ENCODE measurements around the gene NTSR1.

Gene NTSR1

GRCh38 chr20:62685781-62686555 lies 22.7 kb upstream of the NTSR1 start:
- Histone ChIP-seq H3K4me3 (ENCODE audit: low read depth in 1 of 2, low read length in 2 of 2) (no peak overlapping the region), H3K4me1 (ENCODE audit: control insufficient read depth in 1 of 2, insufficient read depth in 2 of 2, low read length in 2 of 2) (peaks cover 5 to 10% of the 10 kb centered on the region in 2 donors), H3K9ac (ENCODE audit: low read depth in 1 of 2, low read length in 2 of 2) (peak overlapping the region in 1 of 2 donors; percentile 32), H3K27me3 (ENCODE audit: control insufficient read depth in 1 of 2, insufficient read depth in 2 of 2, low read length in 2 of 2) (peaks cover 0 to 7% of the 10 kb centered on the region in 2 donors), H3K27ac (ENCODE audit: low read depth, low read length) (no peak overlapping the region), H3K9me3 (ENCODE audit: control insufficient read depth in 1 of 2, low read length in 2 of 2) (no peaks in the 10 kb centered on the region), H3K36me3 (ENCODE audit: control insufficient read depth in 1 of 2, insufficient read depth in 2 of 2, low read length in 2 of 2) (no peaks in the 10 kb centered on the region)

DNA sequence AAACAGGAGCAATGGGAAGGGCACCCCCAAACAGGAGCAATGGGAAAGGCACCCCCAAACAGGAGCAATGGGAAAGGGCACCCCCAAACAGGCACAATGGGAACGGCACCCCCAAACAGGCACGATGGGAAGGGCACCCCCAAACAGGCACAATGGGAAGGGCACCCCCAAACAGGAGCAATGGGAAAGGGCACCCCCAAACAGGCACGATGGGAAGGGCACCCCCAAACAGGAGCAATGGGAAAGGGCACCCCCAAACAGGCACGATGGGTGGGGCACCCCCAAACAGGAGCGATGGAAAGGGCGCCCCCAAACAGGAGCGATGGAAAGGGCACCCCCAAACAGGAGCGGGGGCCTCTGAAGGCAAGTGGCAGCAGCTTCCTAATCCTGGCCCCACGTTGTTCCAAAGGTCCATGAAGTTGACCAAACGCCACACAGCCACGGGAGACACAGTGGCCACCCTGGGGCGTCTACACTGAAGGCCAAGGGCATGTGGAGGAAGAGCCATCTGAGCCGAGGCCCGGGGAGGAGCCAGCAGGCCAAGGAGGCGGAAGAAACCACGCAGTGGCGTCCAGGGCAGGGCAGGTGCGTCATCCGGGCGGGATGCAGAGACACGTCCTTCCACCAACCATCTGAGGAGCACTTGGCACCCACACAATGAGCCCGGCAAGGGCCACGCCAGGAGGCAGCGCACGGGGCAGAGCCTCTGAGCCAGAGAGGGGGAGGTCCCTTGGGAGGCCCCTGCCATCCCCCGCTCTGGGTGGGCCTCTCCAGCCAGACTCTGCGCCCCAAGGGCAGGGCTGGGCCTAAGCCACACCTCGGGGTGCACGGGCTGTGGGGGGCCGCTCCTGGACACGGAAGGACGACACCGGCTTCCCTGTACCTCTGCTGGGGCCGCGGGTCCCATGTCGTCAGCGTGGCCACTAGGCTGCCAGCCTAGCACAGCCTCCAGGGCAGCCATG lies 21.5 kb upstream of the NTSR1 start:
- H3K9ac ChIP-seq (ENCODE audit: low read depth in 1 of 2, low read length in 2 of 2): no peak overlapping the region
- H3K9me3 ChIP-seq (ENCODE audit: control insufficient read depth in 1 of 2, low read length in 2 of 2): no peaks in the 10 kb centered on the region
- H3K36me3 ChIP-seq (ENCODE audit: control insufficient read depth in 1 of 2, insufficient read depth in 2 of 2, low read length in 2 of 2): no peaks in the 10 kb centered on the region
- peaks cover 5 to 10% of the 10 kb centered on the region in 2 donors for H3K4me1 ChIP-seq (ENCODE audit: control insufficient read depth in 1 of 2, insufficient read depth in 2 of 2, low read length in 2 of 2)
- no peak overlapping the region for H3K27ac ChIP-seq (ENCODE audit: low read depth, low read length)
- H3K27me3 ChIP-seq (ENCODE audit: control insufficient read depth in 1 of 2, insufficient read depth in 2 of 2, low read length in 2 of 2): peaks cover 0 to 7% of the 10 kb centered on the region in 2 donors
- H3K4me3 ChIP-seq (ENCODE audit: low read depth in 1 of 2, low read length in 2 of 2): no peak overlapping the region

DNA sequence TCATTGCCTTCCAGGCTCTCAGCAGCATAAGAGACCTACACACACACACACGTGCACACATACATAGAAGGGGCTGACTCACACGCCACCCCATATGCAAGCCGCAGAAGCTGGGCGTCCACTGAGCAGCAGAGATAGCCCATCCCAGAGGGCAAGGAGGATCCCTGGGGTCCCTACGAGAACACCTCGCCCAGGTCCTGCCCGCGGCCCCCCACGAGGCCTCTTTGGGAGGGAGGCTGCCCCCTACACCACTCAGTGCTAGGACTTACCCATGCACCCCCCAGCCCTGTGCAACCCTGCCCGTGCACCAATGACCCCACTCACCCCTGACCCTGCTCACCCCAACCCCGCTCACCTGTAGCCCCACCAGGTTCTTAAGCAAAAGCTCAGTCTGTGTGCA lies 20.6 kb upstream of the NTSR1 start:
- Histone ChIP-seq H3K27me3 (ENCODE audit: control insufficient read depth in 1 of 2, insufficient read depth in 2 of 2, low read length in 2 of 2) (peaks cover 0 to 5% of the 10 kb centered on the region in 2 donors), H3K9me3 (ENCODE audit: control insufficient read depth in 1 of 2, low read length in 2 of 2) (no peaks in the 10 kb centered on the region), H3K36me3 (ENCODE audit: control insufficient read depth in 1 of 2, insufficient read depth in 2 of 2, low read length in 2 of 2) (no peaks in the 10 kb centered on the region), H3K9ac (ENCODE audit: low read depth in 1 of 2, low read length in 2 of 2) (no peak overlapping the region), H3K4me1 (ENCODE audit: control insufficient read depth in 1 of 2, insufficient read depth in 2 of 2, low read length in 2 of 2) (peaks cover 5 to 10% of the 10 kb centered on the region in 2 donors), H3K27ac (ENCODE audit: low read depth, low read length) (no peak overlapping the region), H3K4me3 (ENCODE audit: low read depth in 1 of 2, low read length in 2 of 2) (no peak overlapping the region)

- Histone ChIP-seq H3K4me3 (ENCODE audit: low read depth in 1 of 2, low read length in 2 of 2) (no peak overlapping the region), H3K9me3 (ENCODE audit: control insufficient read depth in 1 of 2, low read length in 2 of 2) (no peaks in the 10 kb centered on the region), H3K9ac (ENCODE audit: low read depth in 1 of 2, low read length in 2 of 2) (no peak overlapping the region), H3K36me3 (ENCODE audit: control insufficient read depth in 1 of 2, insufficient read depth in 2 of 2, low read length in 2 of 2) (no peaks in the 10 kb centered on the region), H3K27me3 (ENCODE audit: control insufficient read depth in 1 of 2, insufficient read depth in 2 of 2, low read length in 2 of 2) (peaks cover 4 to 5% of the 10 kb centered on the region in 2 donors), H3K4me1 (ENCODE audit: control insufficient read depth in 1 of 2, insufficient read depth in 2 of 2, low read length in 2 of 2) (peaks cover 5 to 10% of the 10 kb centered on the region in 2 donors), H3K27ac (ENCODE audit: low read depth, low read length) (no peak overlapping the region)
These were observed 19.7 kb upstream of the NTSR1 start for GRCh38 chr20:62688855-62689460.

GRCh38 chr20:62689861-62690260 lies 18.8 kb upstream of the NTSR1 start:
- no peaks in the 10 kb centered on the region for H3K9me3 ChIP-seq (ENCODE audit: control insufficient read depth in 1 of 2, low read length in 2 of 2)
- H3K36me3 ChIP-seq (ENCODE audit: control insufficient read depth in 1 of 2, insufficient read depth in 2 of 2, low read length in 2 of 2): no peaks in the 10 kb centered on the region
- no peak overlapping the region for H3K27ac ChIP-seq (ENCODE audit: low read depth, low read length)
- no peak overlapping the region for H3K4me3 ChIP-seq (ENCODE audit: low read depth in 1 of 2, low read length in 2 of 2)
- peaks cover 5 to 10% of the 10 kb centered on the region in 2 donors for H3K4me1 ChIP-seq (ENCODE audit: control insufficient read depth in 1 of 2, insufficient read depth in 2 of 2, low read length in 2 of 2)
- peaks cover 5 to 10% of the 10 kb centered on the region in 2 donors for H3K27me3 ChIP-seq (ENCODE audit: control insufficient read depth in 1 of 2, insufficient read depth in 2 of 2, low read length in 2 of 2)
- no peak overlapping the region for H3K9ac ChIP-seq (ENCODE audit: low read depth in 1 of 2, low read length in 2 of 2)

- no peak overlapping the region for H3K9ac ChIP-seq (ENCODE audit: low read depth in 1 of 2, low read length in 2 of 2)
- H3K4me3 ChIP-seq (ENCODE audit: low read depth in 1 of 2, low read length in 2 of 2): no peak overlapping the region
- no peak overlapping the region for H3K27ac ChIP-seq (ENCODE audit: low read depth, low read length)
- no peaks in the 10 kb centered on the region for H3K36me3 ChIP-seq (ENCODE audit: control insufficient read depth in 1 of 2, insufficient read depth in 2 of 2, low read length in 2 of 2)
- no peaks in the 10 kb centered on the region for H3K9me3 ChIP-seq (ENCODE audit: control insufficient read depth in 1 of 2, low read length in 2 of 2)
- peaks cover 5 to 10% of the 10 kb centered on the region in 2 donors for H3K4me1 ChIP-seq (ENCODE audit: control insufficient read depth in 1 of 2, insufficient read depth in 2 of 2, low read length in 2 of 2)
- H3K27me3 ChIP-seq (ENCODE audit: control insufficient read depth in 1 of 2, insufficient read depth in 2 of 2, low read length in 2 of 2): peaks cover 8 to 11% of the 10 kb centered on the region in 2 donors
These were observed 18.3 kb upstream of the NTSR1 start for GRCh38 chr20:62690261-62690820.

- Histone ChIP-seq H3K27ac (ENCODE audit: low read depth, low read length) (no peak overlapping the region), H3K4me3 (ENCODE audit: low read depth in 1 of 2, low read length in 2 of 2) (no peak overlapping the region), H3K27me3 (ENCODE audit: control insufficient read depth in 1 of 2, insufficient read depth in 2 of 2, low read length in 2 of 2) (peaks cover 5 to 11% of the 10 kb centered on the region in 2 donors), H3K9ac (ENCODE audit: low read depth in 1 of 2, low read length in 2 of 2) (no peak overlapping the region), H3K9me3 (ENCODE audit: control insufficient read depth in 1 of 2, low read length in 2 of 2) (no peaks in the 10 kb centered on the region), H3K4me1 (ENCODE audit: control insufficient read depth in 1 of 2, insufficient read depth in 2 of 2, low read length in 2 of 2) (peaks cover 0 to 4% of the 10 kb centered on the region in 2 donors), H3K36me3 (ENCODE audit: control insufficient read depth in 1 of 2, insufficient read depth in 2 of 2, low read length in 2 of 2) (no peaks in the 10 kb centered on the region)
These were observed 17.1 kb upstream of the NTSR1 start for GRCh38 chr20:62691487-62691886.

DNA sequence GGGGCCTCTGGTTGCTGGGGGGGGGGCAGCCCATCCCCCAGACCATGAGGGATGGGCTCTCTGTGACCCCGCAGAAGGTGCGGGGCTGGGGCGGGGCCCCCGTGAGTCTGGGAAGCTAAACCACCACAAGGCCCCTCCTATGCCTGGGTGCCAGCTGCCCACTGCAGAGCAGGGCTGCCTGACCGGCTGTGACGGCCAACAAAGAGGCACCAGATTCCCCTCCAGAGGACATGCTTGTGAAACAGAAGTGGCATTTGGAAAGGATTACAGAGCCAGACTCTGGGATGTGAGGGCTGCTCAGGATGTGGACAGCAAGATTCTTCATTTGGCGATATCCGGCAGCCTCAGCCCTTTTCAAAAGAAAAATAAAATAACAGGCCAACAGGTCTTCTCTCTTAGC lies 16.5 kb upstream of the NTSR1 start:
- no peaks in the 10 kb centered on the region for H3K36me3 ChIP-seq (ENCODE audit: control insufficient read depth in 1 of 2, insufficient read depth in 2 of 2, low read length in 2 of 2)
- H3K4me3 ChIP-seq (ENCODE audit: low read depth in 1 of 2, low read length in 2 of 2): no peak overlapping the region
- no peaks in the 10 kb centered on the region for H3K9me3 ChIP-seq (ENCODE audit: control insufficient read depth in 1 of 2, low read length in 2 of 2)
- H3K4me1 ChIP-seq (ENCODE audit: control insufficient read depth in 1 of 2, insufficient read depth in 2 of 2, low read length in 2 of 2): no peaks in the 10 kb centered on the region
- H3K9ac ChIP-seq (ENCODE audit: low read depth in 1 of 2, low read length in 2 of 2): no peak overlapping the region
- no peak overlapping the region for H3K27ac ChIP-seq (ENCODE audit: low read depth, low read length)
- H3K27me3 ChIP-seq (ENCODE audit: control insufficient read depth in 1 of 2, insufficient read depth in 2 of 2, low read length in 2 of 2): peaks cover 5 to 11% of the 10 kb centered on the region in 2 donors

- Histone ChIP-seq H3K9ac (ENCODE audit: low read depth in 1 of 2, low read length in 2 of 2) (no peak overlapping the region), H3K27me3 (ENCODE audit: control insufficient read depth in 1 of 2, insufficient read depth in 2 of 2, low read length in 2 of 2) (peaks cover 5 to 16% of the 10 kb centered on the region in 2 donors), H3K9me3 (ENCODE audit: control insufficient read depth in 1 of 2, low read length in 2 of 2) (no peaks in the 10 kb centered on the region), H3K36me3 (ENCODE audit: control insufficient read depth in 1 of 2, insufficient read depth in 2 of 2, low read length in 2 of 2) (no peaks in the 10 kb centered on the region), H3K4me3 (ENCODE audit: low read depth in 1 of 2, low read length in 2 of 2) (no peak overlapping the region), H3K27ac (ENCODE audit: low read depth, low read length) (no peak overlapping the region), H3K4me1 (ENCODE audit: control insufficient read depth in 1 of 2, insufficient read depth in 2 of 2, low read length in 2 of 2) (no peaks in the 10 kb centered on the region)
These were observed 15.7 kb upstream of the NTSR1 start for GRCh38 chr20:62692801-62693523.
